Liver (tissue), 9 donors: ENCODE results near the gene CCDC154. TPM values are rescaled to one million over a fixed set of nuclear protein-coding genes. Genes with fewer than 3 reads are reported as not detected.

Experiments used
- DNase-seq: peaks from one replicate; pipeline ENCODE4 v3.0.0-alpha.2; 2017; ENCODE audit warnings: low spot score
- H3K27ac ChIP-seq, 2 donors: one replicate each; pipeline ENCODE4 v1.7.0; 2013; ENCODE audit warnings: inconsistent platforms in 2 of 2, low read length in 2 of 2, control low read depth in 1 of 2, low read depth in 1 of 2, mild to moderate bottlenecking in 1 of 2
- H3K27me3 ChIP-seq, 4 donors: one replicate each; pipeline versions ENCODE4 v1.6.1 to v1.7.0; 2013; ENCODE audit warnings: low read length in 3 of 4, inconsistent platforms in 1 of 4, mild to moderate bottlenecking in 1 of 4, moderate library complexity in 1 of 4; ENCODE audit not compliant: control insufficient read depth in 4 of 4, insufficient read depth in 4 of 4
- H3K36me3 ChIP-seq, 4 donors: one replicate each; pipeline versions ENCODE4 v1.6.1 to v1.7.0; 2013; ENCODE audit warnings: low read length in 3 of 4, mild to moderate bottlenecking in 3 of 4, low read depth in 1 of 4, moderate library complexity in 1 of 4; ENCODE audit not compliant: control insufficient read depth in 4 of 4, insufficient read depth in 3 of 4
- H3K4me1 ChIP-seq, 4 donors: one replicate each; pipeline versions ENCODE4 v1.6.1 to v1.7.0; 2013; ENCODE audit warnings: low read length in 3 of 4, mild to moderate bottlenecking in 3 of 4, moderate library complexity in 1 of 4; ENCODE audit not compliant: control insufficient read depth in 4 of 4, insufficient read depth in 4 of 4
- H3K4me3 ChIP-seq, 3 donors: one replicate each; pipeline versions ENCODE4 v1.6.1 to v1.7.0; 2013; ENCODE audit warnings: low read length in 3 of 3, control low read depth in 1 of 3, low read depth in 1 of 3, mild to moderate bottlenecking in 1 of 3
- H3K9ac ChIP-seq, 2 donors: one replicate each; pipeline ENCODE4 v1.7.0; 2013; ENCODE audit warnings: low read length in 2 of 2, mild to moderate bottlenecking in 2 of 2, moderate library complexity in 2 of 2, control low read depth in 1 of 2, low read depth in 1 of 2
- H3K9me3 ChIP-seq, 4 donors: one replicate each; pipeline versions ENCODE4 v1.6.1 to v1.7.0; 2013; ENCODE audit warnings: low read length in 3 of 4; ENCODE audit not compliant: control insufficient read depth in 4 of 4
- EGR1 ChIP-seq, 2 donors: IDR thresholded peaks; 2 replicates each; pipeline ENCODE4 v1.6.1; 2016 to 2018; ENCODE audit warnings: antibody characterized with exemption in 2 of 2, low read depth in 2 of 2
- FOXA1 ChIP-seq: IDR thresholded peaks from 2 replicates; pipeline ENCODE4 v1.6.1; 2016; ENCODE audit warnings: antibody characterized with exemption
- FOXA2 ChIP-seq: IDR thresholded peaks from 2 replicates; pipeline ENCODE4 v1.6.1; 2016; ENCODE audit warnings: antibody characterized with exemption
- GABPA ChIP-seq, 2 donors: IDR thresholded peaks in 1 of 2; conservative IDR thresholded peaks in 1 of 2; 2 replicates each; pipeline ENCODE4 v1.6.1; 2016; ENCODE audit warnings: antibody characterized with exemption in 2 of 2, mild to moderate bottlenecking in 1 of 2, moderate library complexity in 1 of 2
- HNF4A ChIP-seq, 2 donors: conservative IDR thresholded peaks; 2 replicates each; pipeline ENCODE4 v1.6.1; 2016; ENCODE audit warnings: antibody characterized with exemption in 2 of 2, mild to moderate bottlenecking in 2 of 2
- HNF4G ChIP-seq: IDR thresholded peaks from 2 replicates; pipeline ENCODE4 v1.6.1; 2016; ENCODE audit warnings: antibody characterized with exemption
- JUND ChIP-seq, 2 donors: IDR thresholded peaks; 2 replicates each; pipeline ENCODE4 v1.6.1; 2016; ENCODE audit warnings: antibody characterized with exemption in 2 of 2
- NR2F2 ChIP-seq: IDR thresholded peaks from 2 replicates; pipeline ENCODE4 v1.6.1; 2016; ENCODE audit warnings: antibody characterized with exemption
- RAD21 ChIP-seq, 2 donors: IDR thresholded peaks; 2 replicates each; pipeline ENCODE4 v1.6.1; 2016; ENCODE audit warnings: antibody characterized with exemption in 2 of 2, mild to moderate bottlenecking in 2 of 2
- RXRA ChIP-seq, 2 donors: IDR thresholded peaks; 2 replicates each; pipeline ENCODE4 v1.6.1; 2017 to 2018; ENCODE audit warnings: antibody characterized with exemption in 2 of 2, mild to moderate bottlenecking in 1 of 2
- SP1 ChIP-seq: IDR thresholded peaks from 2 replicates; pipeline ENCODE4 v1.6.1; 2018; ENCODE audit warnings: antibody characterized with exemption, mild to moderate bottlenecking
- TAF1 ChIP-seq: conservative IDR thresholded peaks from 2 replicates; pipeline ENCODE4 v1.6.1; 2016; ENCODE audit warnings: antibody characterized with exemption, mild to moderate bottlenecking
- YY1 ChIP-seq: IDR thresholded peaks from 2 replicates; pipeline ENCODE4 v1.6.1; 2016; ENCODE audit warnings: antibody characterized with exemption, mild to moderate bottlenecking
- WGBS: extraction: QIAGEN DNeasy Blood & Tissue Kit; methylation state at CpG from one replicate; pipeline ENCODE4 v1.1.7; 2013; 5-methylcytosine and 5-hydroxymethylcytosine counted together
- polyA plus RNA-seq, 2 donors: library from polyadenylated mRNA; stranded (reverse) in 1 of 2; unstranded in 1 of 2; fragments of 200-250 nt in 1 of 2; fragments of >200 nt in 1 of 2; fragmentation: Nextera tagmentation in 1 of 2; extraction: Ambion mirVana in 1 of 2; gene quantifications; one replicate each; pipeline versions ENCODE4 v1.2.1 to v1.2.3, GENCODE V29; 2013 to 2015
- total RNA-seq, 2 donors: library from RNA; depleted of rRNA; stranded (reverse); fragments of >200 nt; gene quantifications; one replicate each; pipeline ENCODE4 v1.2.3, GENCODE V29; 2014
- TF ChIP-seq, protein P1 (sequence below): IDR thresholded peaks from 2 replicates; pipeline ENCODE4 v1.6.1; 2016; ENCODE audit warnings: antibody characterized with exemption
- TF ChIP-seq, protein P2 (sequence below): IDR thresholded peaks from 2 replicates; pipeline ENCODE4 v1.6.1; 2016; ENCODE audit warnings: antibody characterized with exemption, mild to moderate bottlenecking
- TF ChIP-seq, protein P3 (sequence below): fragments of 150-350 bp; IDR thresholded peaks from 2 replicates; pipeline ENCODE4 v1.5.1; 2017; ENCODE audit warnings: improper control_type of control experiment, low read depth, low read length; ENCODE audit not compliant: missing input control
- TF ChIP-seq, protein P4 (sequence below): IDR thresholded peaks from 2 replicates; pipeline ENCODE4 v1.6.1; 2016; ENCODE audit warnings: antibody characterized with exemption
- TF ChIP-seq, protein P5 (sequence below): IDR thresholded peaks from 2 replicates; pipeline ENCODE4 v1.6.1; 2016; ENCODE audit warnings: antibody characterized with exemption
- donor health status: healthy.
- donor health status: healthy.
- donor health status: healthy.
- donor health status: healthy.
- donor health status: healthy.

The CCDC154 gene
- total and polyA plus RNA-seq, 4 donors = 0.18 to 0.42 (median 0.39) TPM; not detected in 1

DNA sequence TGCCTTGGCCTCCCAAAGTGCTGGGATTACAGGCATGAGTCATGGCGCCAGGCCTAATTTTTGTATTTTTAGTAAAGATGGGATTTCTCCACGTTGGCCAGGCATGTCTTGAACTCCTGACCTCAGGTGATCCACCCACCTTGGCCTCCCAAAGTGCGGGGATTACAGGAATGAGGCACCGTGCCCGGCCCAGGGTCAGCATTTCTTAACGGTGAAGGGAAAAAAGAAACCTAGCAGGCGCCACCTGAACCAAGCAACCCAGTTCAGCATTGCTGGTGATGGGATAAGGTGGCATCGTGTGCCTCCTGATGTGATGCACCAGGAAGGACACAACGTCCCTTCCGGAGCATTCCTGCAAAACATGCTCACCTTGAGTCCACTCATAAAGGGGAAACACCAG, 32.7 kb upstream of the CCDC154 start:
- H3K27ac ChIP-seq = no peak overlapping the region
- peaks cover 8 to 19% (median 16%) of the 10 kb centered on the region in 4 donors for H3K4me1 ChIP-seq
- no peaks in the 10 kb centered on the region for H3K27me3 ChIP-seq
- no peak for DNase-seq
- H3K36me3 ChIP-seq = no peaks in the 10 kb centered on the region
- 95% methylated on average over 10 of the region's 10 CpGs for WGBS
- TF ChIP-seq JUND (IDR thresholded peaks at IDR 0.05) = no peak
- no peak for TF ChIP-seq RXRA (IDR thresholded peaks at IDR 0.05)
- TF ChIP-seq RAD21 (IDR thresholded peaks at IDR 0.05) = no peak
- no peak for TF ChIP-seq HNF4G
- TF ChIP-seq NR2F2 = no peak
- no peak for TF ChIP-seq SP1
- TF ChIP-seq, protein P1, sequence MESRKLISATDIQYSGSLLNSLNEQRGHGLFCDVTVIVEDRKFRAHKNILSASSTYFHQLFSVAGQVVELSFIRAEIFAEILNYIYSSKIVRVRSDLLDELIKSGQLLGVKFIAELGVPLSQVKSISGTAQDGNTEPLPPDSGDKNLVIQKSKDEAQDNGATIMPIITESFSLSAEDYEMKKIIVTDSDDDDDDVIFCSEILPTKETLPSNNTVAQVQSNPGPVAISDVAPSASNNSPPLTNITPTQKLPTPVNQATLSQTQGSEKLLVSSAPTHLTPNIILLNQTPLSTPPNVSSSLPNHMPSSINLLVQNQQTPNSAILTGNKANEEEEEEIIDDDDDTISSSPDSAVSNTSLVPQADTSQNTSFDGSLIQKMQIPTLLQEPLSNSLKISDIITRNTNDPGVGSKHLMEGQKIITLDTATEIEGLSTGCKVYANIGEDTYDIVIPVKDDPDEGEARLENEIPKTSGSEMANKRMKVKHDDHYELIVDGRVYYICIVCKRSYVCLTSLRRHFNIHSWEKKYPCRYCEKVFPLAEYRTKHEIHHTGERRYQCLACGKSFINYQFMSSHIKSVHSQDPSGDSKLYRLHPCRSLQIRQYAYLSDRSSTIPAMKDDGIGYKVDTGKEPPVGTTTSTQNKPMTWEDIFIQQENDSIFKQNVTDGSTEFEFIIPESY = no peak
- TF ChIP-seq EGR1 (IDR thresholded peaks at IDR 0.05; ENCODE audit: low read depth in 2 of 2) = no peak
- TF ChIP-seq, protein P2, sequence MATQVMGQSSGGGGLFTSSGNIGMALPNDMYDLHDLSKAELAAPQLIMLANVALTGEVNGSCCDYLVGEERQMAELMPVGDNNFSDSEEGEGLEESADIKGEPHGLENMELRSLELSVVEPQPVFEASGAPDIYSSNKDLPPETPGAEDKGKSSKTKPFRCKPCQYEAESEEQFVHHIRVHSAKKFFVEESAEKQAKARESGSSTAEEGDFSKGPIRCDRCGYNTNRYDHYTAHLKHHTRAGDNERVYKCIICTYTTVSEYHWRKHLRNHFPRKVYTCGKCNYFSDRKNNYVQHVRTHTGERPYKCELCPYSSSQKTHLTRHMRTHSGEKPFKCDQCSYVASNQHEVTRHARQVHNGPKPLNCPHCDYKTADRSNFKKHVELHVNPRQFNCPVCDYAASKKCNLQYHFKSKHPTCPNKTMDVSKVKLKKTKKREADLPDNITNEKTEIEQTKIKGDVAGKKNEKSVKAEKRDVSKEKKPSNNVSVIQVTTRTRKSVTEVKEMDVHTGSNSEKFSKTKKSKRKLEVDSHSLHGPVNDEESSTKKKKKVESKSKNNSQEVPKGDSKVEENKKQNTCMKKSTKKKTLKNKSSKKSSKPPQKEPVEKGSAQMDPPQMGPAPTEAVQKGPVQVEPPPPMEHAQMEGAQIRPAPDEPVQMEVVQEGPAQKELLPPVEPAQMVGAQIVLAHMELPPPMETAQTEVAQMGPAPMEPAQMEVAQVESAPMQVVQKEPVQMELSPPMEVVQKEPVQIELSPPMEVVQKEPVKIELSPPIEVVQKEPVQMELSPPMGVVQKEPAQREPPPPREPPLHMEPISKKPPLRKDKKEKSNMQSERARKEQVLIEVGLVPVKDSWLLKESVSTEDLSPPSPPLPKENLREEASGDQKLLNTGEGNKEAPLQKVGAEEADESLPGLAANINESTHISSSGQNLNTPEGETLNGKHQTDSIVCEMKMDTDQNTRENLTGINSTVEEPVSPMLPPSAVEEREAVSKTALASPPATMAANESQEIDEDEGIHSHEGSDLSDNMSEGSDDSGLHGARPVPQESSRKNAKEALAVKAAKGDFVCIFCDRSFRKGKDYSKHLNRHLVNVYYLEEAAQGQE = no peak
- no peak for TF ChIP-seq YY1
- TF ChIP-seq HNF4A (conservative IDR thresholded peaks at IDR 0.05) = no peak
- TF ChIP-seq, protein P3, sequence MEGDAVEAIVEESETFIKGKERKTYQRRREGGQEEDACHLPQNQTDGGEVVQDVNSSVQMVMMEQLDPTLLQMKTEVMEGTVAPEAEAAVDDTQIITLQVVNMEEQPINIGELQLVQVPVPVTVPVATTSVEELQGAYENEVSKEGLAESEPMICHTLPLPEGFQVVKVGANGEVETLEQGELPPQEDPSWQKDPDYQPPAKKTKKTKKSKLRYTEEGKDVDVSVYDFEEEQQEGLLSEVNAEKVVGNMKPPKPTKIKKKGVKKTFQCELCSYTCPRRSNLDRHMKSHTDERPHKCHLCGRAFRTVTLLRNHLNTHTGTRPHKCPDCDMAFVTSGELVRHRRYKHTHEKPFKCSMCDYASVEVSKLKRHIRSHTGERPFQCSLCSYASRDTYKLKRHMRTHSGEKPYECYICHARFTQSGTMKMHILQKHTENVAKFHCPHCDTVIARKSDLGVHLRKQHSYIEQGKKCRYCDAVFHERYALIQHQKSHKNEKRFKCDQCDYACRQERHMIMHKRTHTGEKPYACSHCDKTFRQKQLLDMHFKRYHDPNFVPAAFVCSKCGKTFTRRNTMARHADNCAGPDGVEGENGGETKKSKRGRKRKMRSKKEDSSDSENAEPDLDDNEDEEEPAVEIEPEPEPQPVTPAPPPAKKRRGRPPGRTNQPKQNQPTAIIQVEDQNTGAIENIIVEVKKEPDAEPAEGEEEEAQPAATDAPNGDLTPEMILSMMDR = no peak
- TF ChIP-seq FOXA1 = no peak
- no peak for TF ChIP-seq FOXA2
- TF ChIP-seq, protein P4, sequence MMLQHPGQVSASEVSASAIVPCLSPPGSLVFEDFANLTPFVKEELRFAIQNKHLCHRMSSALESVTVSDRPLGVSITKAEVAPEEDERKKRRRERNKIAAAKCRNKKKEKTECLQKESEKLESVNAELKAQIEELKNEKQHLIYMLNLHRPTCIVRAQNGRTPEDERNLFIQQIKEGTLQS = no peak
- TF ChIP-seq TAF1 = no peak
- TF ChIP-seq, protein P5, sequence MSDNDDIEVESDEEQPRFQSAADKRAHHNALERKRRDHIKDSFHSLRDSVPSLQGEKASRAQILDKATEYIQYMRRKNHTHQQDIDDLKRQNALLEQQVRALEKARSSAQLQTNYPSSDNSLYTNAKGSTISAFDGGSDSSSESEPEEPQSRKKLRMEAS = no peak
- no peak for TF ChIP-seq GABPA (IDR thresholded peaks at IDR 0.05 in 1 of 2, conservative IDR thresholded peaks at IDR 0.05 in 1 of 2)
- no peak overlapping the region for H3K9ac ChIP-seq
- no peak overlapping the region for H3K4me3 ChIP-seq
- peaks cover 0 to 1% (median 0%) of the 10 kb centered on the region in 4 donors for H3K9me3 ChIP-seq
